MCF 10A (cell line): Measurements from ENCODE around the gene CRACR2B. TPM values are rescaled to one million over a fixed set of nuclear protein-coding genes. Genes with fewer than 3 reads are reported as not detected.

Experiments
- BruUV-seq: library from RNA; stranded (reverse); fragments of 400-500 nt; replicated peaks from 2 replicates; lab custom pipeline; 2021; lab: Mats Ljungman, UMichigan
- CTCF ChIA-PET: fragments of 300-600 bp; sonication (Branson Sonifier 250); formaldehyde crosslinking; extraction: SDS; loops from one replicate; lab custom pipeline; 2021; ENCODE audit warnings: antibody characterized with exemption, inconsistent platforms; lab: Yijun Ruan, JAX
- POLR2A ChIA-PET: fragments of 300-600, 350-650 bp; sonication (Branson Sonifier 250); formaldehyde crosslinking; extraction: SDS; loops from one replicate; lab custom pipeline; 2020; ENCODE audit warnings: antibody characterized with exemption, inconsistent platforms; lab: Yijun Ruan, JAX
- DNase-seq: peaks from one replicate; pipeline ENCODE4 v3.0.0-alpha.2; 2018; ENCODE audit not compliant: unreplicated experiment
- H3K27ac Mint-ChIP-seq: one replicate; pipeline ENCODE4 v1.8.0; 2022; ENCODE audit warnings: mild to moderate bottlenecking, low read depth, mixed read lengths; ENCODE audit not compliant: unreplicated experiment
- H3K27me3 Mint-ChIP-seq: one replicate; pipeline ENCODE4 v1.8.0; 2022; ENCODE audit warnings: mixed read lengths; ENCODE audit not compliant: insufficient read depth, unreplicated experiment
- H3K36me3 Mint-ChIP-seq: one replicate; pipeline ENCODE4 v1.8.0; 2022; ENCODE audit warnings: mild to moderate bottlenecking, moderate library complexity, mixed read lengths; ENCODE audit not compliant: insufficient read depth, unreplicated experiment
- H3K4me1 Mint-ChIP-seq: one replicate; pipeline ENCODE4 v1.8.0; 2022; ENCODE audit warnings: mixed read lengths; ENCODE audit not compliant: insufficient read depth, unreplicated experiment
- H3K4me3 Mint-ChIP-seq: one replicate; pipeline ENCODE4 v1.8.0; 2022; ENCODE audit warnings: mild to moderate bottlenecking, moderate library complexity, mixed read lengths; ENCODE audit not compliant: unreplicated experiment
- H3K9me3 Mint-ChIP-seq: one replicate; pipeline ENCODE4 v1.8.0; 2022; ENCODE audit warnings: mixed read lengths; ENCODE audit not compliant: unreplicated experiment
- intact Hi-C: fragments of 100-400 bp; cut with micrococcal nuclease; formaldehyde crosslinking; loops from 2 replicates; pipeline ENCODE4 v1.14.1; 2022
- total RNA-seq: library from RNA; stranded (reverse); gene quantifications from 2 replicates; pipeline ENCODE4 v1.2.3, GENCODE V29; 2022
- TF ChIP-seq, protein P1 (sequence below): fragments of 200-600 bp; IDR thresholded peaks from one replicate; pipeline ENCODE4 v1.8.0; 2022; ENCODE audit warnings: antibody characterized with exemption, mild to moderate bottlenecking; ENCODE audit not compliant: unreplicated experiment

CRACR2B gene
- total RNA-seq, 1 experiment from 2014 or later: 1.2 TPM

DNA sequence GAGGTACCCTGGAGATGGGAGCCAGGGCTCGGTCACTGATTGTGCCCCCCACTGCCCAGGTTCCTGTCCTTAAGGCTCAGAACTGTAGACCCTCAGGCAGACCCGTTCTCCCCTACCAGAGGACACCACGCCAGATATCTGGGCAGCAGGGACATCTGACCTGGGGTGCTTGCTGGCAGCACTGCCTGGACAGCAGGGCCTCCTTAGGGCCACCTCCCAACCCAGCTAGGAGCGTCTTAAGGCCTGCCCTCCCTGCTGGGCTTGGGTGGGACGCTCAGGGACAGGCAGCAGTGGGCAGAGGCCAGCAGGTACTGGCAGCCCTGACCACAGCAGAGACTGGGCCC is 11.5 kb downstream of the CRACR2B start:
- POLR2A ChIA-PET: interaction anchor here (0.6 to 11.4 kb wide), 6 partner anchors 14 to 103 kb away, joined by 3 to 274 read pairs (median 5); partner anchors contain the start of genes PNPLA2 and RPLP2
- peak overlapping the region; percentile 63 for H3K27ac Mint-ChIP-seq
- CTCF ChIA-PET: interaction anchor here (0.7 to 1.3 kb wide), 2 partner anchors 64 to 134 kb away, joined by 3 to 4 read pairs; no protein-coding TSS in a partner anchor
- intact Hi-C loops: no loop called here
- H3K4me1 Mint-ChIP-seq: peaks cover 18% of the 10 kb centered on the region
- no peak for DNase-seq
- peaks cover 84% of the 10 kb centered on the region for H3K36me3 Mint-ChIP-seq
- peak overlapping the region; percentile 41 for H3K4me3 Mint-ChIP-seq
- TF ChIP-seq, protein P1, sequence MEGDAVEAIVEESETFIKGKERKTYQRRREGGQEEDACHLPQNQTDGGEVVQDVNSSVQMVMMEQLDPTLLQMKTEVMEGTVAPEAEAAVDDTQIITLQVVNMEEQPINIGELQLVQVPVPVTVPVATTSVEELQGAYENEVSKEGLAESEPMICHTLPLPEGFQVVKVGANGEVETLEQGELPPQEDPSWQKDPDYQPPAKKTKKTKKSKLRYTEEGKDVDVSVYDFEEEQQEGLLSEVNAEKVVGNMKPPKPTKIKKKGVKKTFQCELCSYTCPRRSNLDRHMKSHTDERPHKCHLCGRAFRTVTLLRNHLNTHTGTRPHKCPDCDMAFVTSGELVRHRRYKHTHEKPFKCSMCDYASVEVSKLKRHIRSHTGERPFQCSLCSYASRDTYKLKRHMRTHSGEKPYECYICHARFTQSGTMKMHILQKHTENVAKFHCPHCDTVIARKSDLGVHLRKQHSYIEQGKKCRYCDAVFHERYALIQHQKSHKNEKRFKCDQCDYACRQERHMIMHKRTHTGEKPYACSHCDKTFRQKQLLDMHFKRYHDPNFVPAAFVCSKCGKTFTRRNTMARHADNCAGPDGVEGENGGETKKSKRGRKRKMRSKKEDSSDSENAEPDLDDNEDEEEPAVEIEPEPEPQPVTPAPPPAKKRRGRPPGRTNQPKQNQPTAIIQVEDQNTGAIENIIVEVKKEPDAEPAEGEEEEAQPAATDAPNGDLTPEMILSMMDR: no peak
- no peaks in the 10 kb centered on the region for H3K9me3 Mint-ChIP-seq
- BruUV-seq: no TSS peak
- no peaks in the 10 kb centered on the region for H3K27me3 Mint-ChIP-seq

DNA sequence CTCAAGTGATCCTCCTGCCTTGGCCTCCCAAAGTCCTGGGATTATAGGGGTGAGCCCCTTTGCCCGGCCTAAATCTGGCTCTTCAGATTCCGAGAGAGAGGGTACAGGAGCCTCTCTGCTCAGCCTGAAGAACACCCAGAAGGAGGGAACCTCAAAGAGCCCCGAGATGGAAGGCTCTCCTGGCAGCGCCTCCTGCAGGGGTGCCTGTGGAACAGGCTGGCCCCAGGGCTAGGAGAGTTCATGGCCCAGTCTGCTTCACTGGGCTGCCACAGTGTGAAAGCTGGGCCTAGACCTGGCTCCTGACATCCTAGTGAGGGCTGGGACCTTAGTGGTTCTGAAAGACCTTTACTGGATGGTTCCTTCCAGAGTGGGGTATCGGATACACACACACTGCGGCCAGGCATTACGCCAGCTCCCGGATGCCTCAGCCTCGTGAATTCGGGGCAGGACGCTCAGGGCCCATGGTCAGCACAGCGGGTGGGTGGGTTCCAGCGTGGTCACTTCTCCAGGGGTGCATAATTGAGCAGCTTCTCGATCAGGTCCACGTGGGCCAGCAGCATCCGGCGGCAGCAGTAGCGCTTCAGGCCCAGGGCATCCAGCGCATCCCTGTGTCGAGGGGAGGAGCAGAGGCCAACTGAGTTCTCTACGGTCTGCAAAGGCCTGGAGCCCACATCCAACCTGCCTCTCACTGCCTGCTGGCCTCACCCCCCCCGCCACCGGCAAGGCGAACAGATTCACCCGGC is 12.3 kb downstream of the CRACR2B start:
- BruUV-seq: no TSS peak
- Mint-ChIP-seq H3K36me3 (peaks cover 76% of the 10 kb centered on the region), H3K27ac (no peak overlapping the region), H3K4me3 (peak overlapping the region; percentile 87), H3K4me1 (peaks cover 21% of the 10 kb centered on the region), H3K27me3 (no peaks in the 10 kb centered on the region), H3K9me3 (no peaks in the 10 kb centered on the region)
- POLR2A ChIA-PET: interaction anchor here (0.9 to 11.4 kb wide), 7 partner anchors 15 to 325 kb away, joined by 3 to 274 read pairs (median 10); partner anchors contain the start of genes PNPLA2 and RPLP2
- no peak for DNase-seq
- intact Hi-C loops: loop anchor here (5.0 kb wide), 1 partner anchor 33 kb away; the partner anchor contains the start of genes PIDD1 and RPLP2
- CTCF ChIA-PET: interaction anchor here (0.6 to 1.4 kb wide), 5 partner anchors 17 to 469 kb away, joined by 3 to 4 read pairs (median 3); partner anchors contain the start of gene TOLLIP
- TF ChIP-seq, protein P1: peak; percentile 20

DNA sequence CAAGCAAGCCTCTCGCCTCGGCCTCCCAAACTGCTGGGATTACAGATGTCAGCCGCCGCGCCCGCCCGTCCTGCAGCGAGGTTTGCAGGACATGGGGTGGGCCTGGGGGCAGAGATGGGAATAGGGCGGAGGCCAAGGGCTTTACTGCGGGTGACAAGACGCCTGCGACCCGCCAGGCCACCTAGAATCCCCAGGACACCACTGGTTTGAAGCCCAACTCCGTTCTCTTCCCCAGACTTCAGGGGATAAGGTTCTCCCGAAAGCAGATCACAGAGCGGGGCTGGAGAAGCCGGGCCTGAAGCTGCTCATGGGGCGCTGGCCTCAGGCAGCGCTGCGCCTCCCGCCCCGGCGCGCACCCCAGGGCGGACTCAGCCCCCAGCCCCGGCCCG is 14.3 kb downstream of the CRACR2B start:
- H3K36me3 Mint-ChIP-seq: peaks cover 59% of the 10 kb centered on the region
- no peaks in the 10 kb centered on the region for H3K27me3 Mint-ChIP-seq
- peak overlapping the region; percentile 87 for H3K4me3 Mint-ChIP-seq
- TSS peak; percentile 79 for BruUV-seq
- intact Hi-C loops: loop anchor here (5.0 kb wide), 1 partner anchor 35 kb away; the partner anchor contains the start of genes PIDD1 and RPLP2
- peak overlapping the region; percentile 90 for H3K27ac Mint-ChIP-seq
- H3K9me3 Mint-ChIP-seq: no peaks in the 10 kb centered on the region
- CTCF ChIA-PET: no interaction called here
- POLR2A ChIA-PET: interaction anchor here (0.6 to 7.2 kb wide), 9 partner anchors 8 to 457 kb away, joined by 3 to 141 read pairs (median 10); partner anchors contain the start of genes CD151, PNPLA2 and RPLP2
- TF ChIP-seq, protein P1: no peak
- DNase-seq: no peak
- H3K4me1 Mint-ChIP-seq: peaks cover 31% of the 10 kb centered on the region
